Measurements from ENCODE around the gene UNC13D. TPM values are rescaled to one million over a fixed set of nuclear protein-coding genes. Genes with fewer than 3 reads are reported as not detected.

Gene UNC13D
- total and polyA plus RNA-seq, 10 donors: 36.4 to 187 (median 120) TPM

- peak overlapping the region; percentile 49 to 76 (median 70) for H3K4me3 ChIP-seq
- TF ChIP-seq POLR2AphosphoS5 (IDR thresholded peaks at IDR 0.05): peak; percentile 75 to 82 (median 79)
- TF ChIP-seq CTCF (IDR thresholded peaks at IDR 0.05 in 8 of 11, conservative IDR thresholded peaks at IDR 0.05 in 3 of 11): peak in 7 of 11 experiments; percentile 2 to 50 (median 40)
- TF ChIP-seq POLR2A (IDR thresholded peaks at IDR 0.05): no peak
- DNase-seq: peak; percentile 92
- peaks cover 0 to 44% (median 6%) of the 10 kb centered on the region in 7 donors for H3K27me3 ChIP-seq (replicated peaks in 1 of 7)
- 10 to 30% (median 20%) methylated on average over 12 to 26 of the region's 26 CpGs for WGBS, 5 donors
- peaks cover 0 to 36% (median 11%) of the 10 kb centered on the region in 6 donors for H3K36me3 ChIP-seq
- H3K9me3 ChIP-seq: no peaks in the 10 kb centered on the region
- H3K4me1 ChIP-seq: peaks cover 32 to 75% (median 71%) of the 10 kb centered on the region in 6 donors
- H3K27ac ChIP-seq: peak overlapping the region; percentile 76 to 94 (median 90)
- intact Hi-C loops (cut with DNase I; ENCODE audit: low total_unique reads): no loop called here
These were observed 32.2 kb upstream of the UNC13D start for GRCh38 chr17:75876190-75876937.

GRCh38 chr17:75875940-75876189 lies 31.7 kb upstream of the UNC13D start:
- 33 to 54% (median 43%) methylated on average over 3 to 5 of the region's 5 CpGs; no CpG with 5 or more reads in 1 of the 5 donors for WGBS, 5 donors

GRCh38 chr17:75875182-75875939 lies 31.2 kb upstream of the UNC13D start:
- peaks cover 0 to 36% (median 11%) of the 10 kb centered on the region in 6 donors for H3K36me3 ChIP-seq
- 49 to 62% (median 55%) methylated on average over 10 to 18 of the region's 18 CpGs for WGBS, 5 donors
- DNase-seq: no peak
- H3K27me3 ChIP-seq (replicated peaks in 1 of 7): peaks cover 0 to 44% (median 6%) of the 10 kb centered on the region in 7 donors
- H3K27ac ChIP-seq: peak overlapping the region; percentile 76 to 94 (median 90)
- H3K4me3 ChIP-seq: peak overlapping the region in 6 of 8 donors; percentile 49 to 76 (median 70)
- no peaks in the 10 kb centered on the region for H3K9me3 ChIP-seq
- H3K4me1 ChIP-seq: peaks cover 32 to 75% (median 71%) of the 10 kb centered on the region in 6 donors
- TF ChIP-seq POLR2A (IDR thresholded peaks at IDR 0.05): no peak
- TF ChIP-seq POLR2AphosphoS5 (IDR thresholded peaks at IDR 0.05): no peak
- no peak for TF ChIP-seq CTCF (IDR thresholded peaks at IDR 0.05 in 8 of 11, conservative IDR thresholded peaks at IDR 0.05 in 3 of 11)
- intact Hi-C loops (cut with DNase I; ENCODE audit: low total_unique reads): no loop called here

More at GRCh38 chr17:75875940-75876189, 31.7 kb upstream of the UNC13D start:
- Histone ChIP-seq H3K4me1 (peaks cover 32 to 75% (median 71%) of the 10 kb centered on the region in 6 donors), H3K9me3 (no peaks in the 10 kb centered on the region), H3K27ac (peak overlapping the region; percentile 76 to 94 (median 90)), H3K4me3 (peak overlapping the region in 7 of 8 donors; percentile 49 to 76 (median 72)), H3K36me3 (peaks cover 0 to 36% (median 11%) of the 10 kb centered on the region in 6 donors), H3K27me3 (replicated peaks in 1 of 7) (peaks cover 0 to 44% (median 6%) of the 10 kb centered on the region in 7 donors)
- no peak for TF ChIP-seq POLR2A (IDR thresholded peaks at IDR 0.05)
- peak in 1 of 11 experiments; percentile 3 for TF ChIP-seq CTCF (IDR thresholded peaks at IDR 0.05 in 8 of 11, conservative IDR thresholded peaks at IDR 0.05 in 3 of 11)
- no peak for DNase-seq
- intact Hi-C loops (cut with DNase I; ENCODE audit: low total_unique reads): no loop called here
